GM19023 (cell line): ENCODE measurements around the gene NEDD4L.

ENCODE experiments used
- ATAC-seq: cut with Tn5 transposase; IDR thresholded peaks from one replicate; pipeline ENCODE4 v1.9.1; 2021; ENCODE audit warnings: mild to moderate bottlenecking, moderate library complexity; ENCODE audit not compliant: unreplicated experiment

NEDD4L gene

GRCh38 chr18:58051765-58052460 lies 7.9 kb downstream of the NEDD4L start:
- no peak for ATAC-seq

GRCh38 chr18:58052960-58053359 lies 8.9 kb downstream of the NEDD4L start:
- ATAC-seq, result no peak

- no peak for ATAC-seq
Observed at GRCh38 chr18:58054041-58054781, 10.2 kb downstream of the NEDD4L start.

GRCh38 chr18:58055890-58056558 lies 12.0 kb downstream of the NEDD4L start:
- no peak for ATAC-seq

- ATAC-seq, result no peak
Observed at GRCh38 chr18:58056852-58057251, 12.8 kb downstream of the NEDD4L start.

- no peak for ATAC-seq
Observed at GRCh38 chr18:58057291-58057965, 13.4 kb downstream of the NEDD4L start.

- ATAC-seq, result no peak
Observed at GRCh38 chr18:58058720-58059119, 14.7 kb downstream of the NEDD4L start.

GRCh38 chr18:58060254-58060653 lies 16.2 kb downstream of the NEDD4L start:
- ATAC-seq, result no peak

- ATAC-seq, result no peak
Observed at GRCh38 chr18:58061349-58061748, 17.3 kb downstream of the NEDD4L start.

GRCh38 chr18:58064406-58064998 lies 20.5 kb downstream of the NEDD4L start:
- ATAC-seq, result no peak

GRCh38 chr18:58065956-58066355 lies 21.9 kb downstream of the NEDD4L start:
- ATAC-seq, result no peak

- ATAC-seq, result no peak
Observed at GRCh38 chr18:58067601-58068000, 23.6 kb downstream of the NEDD4L start.

- no peak for ATAC-seq
Observed at GRCh38 chr18:58069099-58069498, 25.1 kb downstream of the NEDD4L start.

GRCh38 chr18:58069721-58070292 lies 25.8 kb downstream of the NEDD4L start:
- no peak for ATAC-seq

- ATAC-seq, result no peak
Observed at GRCh38 chr18:58076052-58076451, 32.0 kb downstream of the NEDD4L start.

GRCh38 chr18:58077329-58077728 lies 33.3 kb downstream of the NEDD4L start:
- no peak for ATAC-seq

- ATAC-seq, result no peak
Observed at GRCh38 chr18:58078889-58079573, 35.0 kb downstream of the NEDD4L start.

- no peak for ATAC-seq
Observed at GRCh38 chr18:58080451-58080850, 36.4 kb downstream of the NEDD4L start.

GRCh38 chr18:58087928-58088690 lies 44.1 kb downstream of the NEDD4L start:
- no peak for ATAC-seq
